MCF 10A (cell line): Measurements from ENCODE around the gene NUDC. TPM values are rescaled to one million over a fixed set of nuclear protein-coding genes. Genes with fewer than 3 reads are reported as not detected.
"Not testable (repeated sequence)": the region's sequence is repeated elsewhere in the genome, so short reads cannot be mapped to it uniquely, and the experiment has no call there.

Experiments
- BruUV-seq: library from RNA; stranded (reverse); fragments of 400-500 nt; replicated peaks from 2 replicates; lab custom pipeline; 2021; lab: Mats Ljungman, UMichigan
- CTCF ChIA-PET: fragments of 300-600 bp; sonication (Branson Sonifier 250); formaldehyde crosslinking; extraction: SDS; loops from one replicate; lab custom pipeline; 2021; ENCODE audit warnings: antibody characterized with exemption, inconsistent platforms; lab: Yijun Ruan, JAX
- POLR2A ChIA-PET: fragments of 300-600, 350-650 bp; sonication (Branson Sonifier 250); formaldehyde crosslinking; extraction: SDS; loops from one replicate; lab custom pipeline; 2020; ENCODE audit warnings: antibody characterized with exemption, inconsistent platforms; lab: Yijun Ruan, JAX
- DNase-seq: peaks from one replicate; pipeline ENCODE4 v3.0.0-alpha.2; 2018; ENCODE audit not compliant: unreplicated experiment
- H3K27ac Mint-ChIP-seq: one replicate; pipeline ENCODE4 v1.8.0; 2022; ENCODE audit warnings: mild to moderate bottlenecking, low read depth, mixed read lengths; ENCODE audit not compliant: unreplicated experiment
- H3K27me3 Mint-ChIP-seq: one replicate; pipeline ENCODE4 v1.8.0; 2022; ENCODE audit warnings: mixed read lengths; ENCODE audit not compliant: insufficient read depth, unreplicated experiment
- H3K36me3 Mint-ChIP-seq: one replicate; pipeline ENCODE4 v1.8.0; 2022; ENCODE audit warnings: mild to moderate bottlenecking, moderate library complexity, mixed read lengths; ENCODE audit not compliant: insufficient read depth, unreplicated experiment
- H3K4me1 Mint-ChIP-seq: one replicate; pipeline ENCODE4 v1.8.0; 2022; ENCODE audit warnings: mixed read lengths; ENCODE audit not compliant: insufficient read depth, unreplicated experiment
- H3K4me3 Mint-ChIP-seq: one replicate; pipeline ENCODE4 v1.8.0; 2022; ENCODE audit warnings: mild to moderate bottlenecking, moderate library complexity, mixed read lengths; ENCODE audit not compliant: unreplicated experiment
- H3K9me3 Mint-ChIP-seq: one replicate; pipeline ENCODE4 v1.8.0; 2022; ENCODE audit warnings: mixed read lengths; ENCODE audit not compliant: unreplicated experiment
- CTCF ChIP-seq: fragments of 200-600 bp; IDR thresholded peaks from one replicate; pipeline ENCODE4 v1.8.0; 2022; ENCODE audit warnings: antibody characterized with exemption, mild to moderate bottlenecking; ENCODE audit not compliant: unreplicated experiment
- intact Hi-C: fragments of 100-400 bp; cut with micrococcal nuclease; formaldehyde crosslinking; loops from 2 replicates; pipeline ENCODE4 v1.14.1; 2022
- total RNA-seq: library from RNA; stranded (reverse); gene quantifications from 2 replicates; pipeline ENCODE4 v1.2.3, GENCODE V29; 2022

NUDC gene
- total RNA-seq, 1 experiment from 2014 or later, result 106 TPM

GRCh38 chr1:26983863-26984262 lies 62.3 kb downstream of the NUDC start:
- intact Hi-C loops, result no loop called here
- Mint-ChIP-seq H3K4me3 (no peak overlapping the region), H3K4me1 (peaks cover 6% of the 10 kb centered on the region), H3K36me3 (no peaks in the 10 kb centered on the region), H3K9me3 (no peaks in the 10 kb centered on the region), H3K27ac (no peak overlapping the region), H3K27me3 (no peaks in the 10 kb centered on the region)
- no peak for TF ChIP-seq CTCF
- no TSS peak for BruUV-seq
- CTCF ChIA-PET, result interaction anchor here (0.7 to 3.7 kb wide), 2 partner anchors 9 to 16 kb away, joined by 3 to 22 read pairs; no protein-coding TSS in a partner anchor
- DNase-seq, result no peak
- POLR2A ChIA-PET, result interaction anchor here (1.2 to 2.1 kb wide), 3 partner anchors 10 to 23 kb away, joined by 3 to 14 read pairs (median 9); partner anchors contain the start of genes KDF1 and TRNP1

DNA sequence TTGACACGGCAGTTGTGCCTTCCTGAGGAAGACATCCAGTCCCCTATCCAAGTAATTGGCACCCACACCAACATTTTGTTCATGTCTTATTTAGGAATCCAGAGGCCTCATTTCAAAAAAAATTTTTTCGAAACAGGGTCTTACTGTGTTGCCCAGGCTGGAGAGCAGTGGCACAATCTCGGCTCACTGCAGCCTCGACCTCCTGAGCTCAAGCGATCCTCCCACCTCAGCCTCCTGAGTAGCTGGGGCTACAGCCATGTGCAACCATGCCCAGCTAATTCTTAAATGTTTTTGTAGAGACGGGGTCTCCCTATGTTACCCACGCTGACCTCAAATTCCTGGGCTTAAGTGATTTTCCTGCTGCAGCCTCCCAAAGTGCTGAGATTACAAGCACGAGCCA lies 62.7 kb downstream of the NUDC start:
- no peaks in the 10 kb centered on the region for H3K9me3 Mint-ChIP-seq
- intact Hi-C loops, result no loop called here
- no peaks in the 10 kb centered on the region for H3K27me3 Mint-ChIP-seq
- peaks cover 6% of the 10 kb centered on the region for H3K4me1 Mint-ChIP-seq
- no TSS peak for BruUV-seq
- CTCF ChIA-PET, result interaction anchor here (1.7 to 3.7 kb wide), 2 partner anchors 12 to 17 kb away, joined by 3 to 22 read pairs; no protein-coding TSS in a partner anchor
- no peak for DNase-seq
- no peak for TF ChIP-seq CTCF
- H3K27ac Mint-ChIP-seq, result no peak overlapping the region
- no peaks in the 10 kb centered on the region for H3K36me3 Mint-ChIP-seq
- H3K4me3 Mint-ChIP-seq, result no peak overlapping the region
- POLR2A ChIA-PET, result interaction anchor here (1.2 to 2.1 kb wide), 3 partner anchors 9 to 24 kb away, joined by 3 to 14 read pairs (median 9); partner anchors contain the start of genes KDF1 and TRNP1

GRCh38 chr1:26986658-26987057 lies 65.1 kb downstream of the NUDC start:
- no TSS peak for BruUV-seq
- TF ChIP-seq CTCF, result no peak
- POLR2A ChIA-PET, result interaction anchor here (0.7 to 1.2 kb wide), 5 partner anchors 8 to 739 kb away, joined by 3 to 4 read pairs (median 3); partner anchors contain the start of gene FAM76A
- no peak for DNase-seq
- Mint-ChIP-seq H3K36me3 (no peaks in the 10 kb centered on the region), H3K4me1 (peaks cover 12% of the 10 kb centered on the region), H3K4me3 (no peak overlapping the region), H3K27me3 (no peaks in the 10 kb centered on the region), H3K27ac (no peak overlapping the region), H3K9me3 (no peaks in the 10 kb centered on the region)
- CTCF ChIA-PET, result interaction anchor here (0.6 to 1.6 kb wide), 5 partner anchors 10 to 346 kb away, joined by 3 to 6 read pairs (median 4); no protein-coding TSS in a partner anchor
- intact Hi-C loops, result no loop called here

DNA sequence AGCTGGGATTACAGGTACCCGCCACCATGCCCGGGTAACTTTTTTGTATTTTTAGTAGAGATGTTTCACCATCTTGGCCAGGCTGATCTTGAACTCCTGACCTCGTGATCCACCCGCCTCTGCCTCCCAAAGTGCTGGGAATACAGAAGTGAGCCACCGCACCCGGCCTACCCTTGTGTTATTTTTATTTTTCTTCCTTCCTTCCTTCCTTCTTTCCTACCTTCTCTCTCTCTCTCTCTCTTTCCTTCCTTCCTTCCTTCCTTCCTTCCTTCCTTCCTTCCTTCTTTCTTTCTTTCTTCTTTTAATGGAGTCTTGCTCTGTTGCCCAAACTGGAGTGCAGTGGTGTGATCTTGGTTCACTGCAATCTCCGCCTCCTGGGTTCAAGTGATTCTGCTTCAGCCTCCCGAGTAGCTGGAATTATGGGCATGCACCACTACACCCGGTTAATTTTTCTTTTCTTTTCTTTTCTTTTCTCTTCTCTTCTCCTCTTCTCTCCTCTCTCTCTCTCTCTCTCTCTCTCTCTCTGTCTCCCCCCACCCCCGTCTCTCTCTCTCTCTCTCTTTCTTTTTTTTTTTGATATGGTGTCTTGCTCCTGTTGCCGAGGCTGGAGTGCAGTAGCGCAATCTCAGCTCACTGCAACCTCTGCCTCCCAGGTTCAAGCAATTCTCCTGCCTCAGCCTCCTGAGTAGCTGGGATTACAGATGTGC lies 68.0 kb downstream of the NUDC start:
- intact Hi-C loops, H3K9me3 Mint-ChIP-seq, BruUV-seq, H3K4me3 Mint-ChIP-seq, H3K27me3 Mint-ChIP-seq, DNase-seq, H3K27ac Mint-ChIP-seq, H3K36me3 Mint-ChIP-seq: not testable (repeated sequence)
- CTCF ChIA-PET, result interaction anchor here (1.7 kb wide), 1 partner anchor 22 kb away, joined by 8 read pairs; no protein-coding TSS in a partner anchor
- peaks cover 18% of the 10 kb centered on the region for H3K4me1 Mint-ChIP-seq
- POLR2A ChIA-PET, result interaction anchor here (0.6 to 1.0 kb wide), 6 partner anchors 9 to 86 kb away, joined by 3 to 6 read pairs (median 3); no protein-coding TSS in a partner anchor
